Activated CD4-positive, alpha-beta T cell treated with anti-CD3 and anti-CD28 coated beads, Interleukin-2, amount 10 ng/mL, durations not matched to agents 7 days and 5 days (primary cell): ENCODE results near the gene EHMT1. TPM values are rescaled to one million over a fixed set of nuclear protein-coding genes. Genes with fewer than 3 reads are reported as not detected.
"Not testable (repeated sequence)": the region's sequence is repeated elsewhere in the genome, so short reads cannot be mapped to it uniquely, and the experiment has no call there.

Experiments
- CTCF ChIA-PET: fragments of 350-600 bp; sonication (Branson Sonifier 250); formaldehyde crosslinking; loops from one replicate; lab custom pipeline; 2021; ENCODE audit warnings: antibody characterized with exemption; lab: Charles Lee
- POLR2A ChIA-PET: fragments of 350-600 bp; sonication (Branson Sonifier 250); formaldehyde crosslinking; loops from one replicate; lab custom pipeline; 2021; ENCODE audit warnings: antibody characterized with exemption; lab: Charles Lee
- DNase-seq: peaks from one replicate; pipeline ENCODE4 v3.0.0-alpha.2; 2020
- H3K27ac Mint-ChIP-seq: one replicate; pipeline ENCODE4 v1.8.0; 2021; ENCODE audit warnings: mild to moderate bottlenecking, moderate library complexity, mixed read lengths
- H3K27me3 Mint-ChIP-seq: one replicate; pipeline ENCODE4 v1.8.0; 2021; ENCODE audit warnings: mixed read lengths
- H3K36me3 Mint-ChIP-seq: one replicate; pipeline ENCODE4 v1.8.0; 2021; ENCODE audit warnings: low read depth, mixed read lengths
- H3K4me1 Mint-ChIP-seq: one replicate; pipeline ENCODE4 v1.8.0; 2021; ENCODE audit warnings: mixed read lengths
- H3K4me3 Mint-ChIP-seq: one replicate; pipeline ENCODE4 v1.8.0; 2021; ENCODE audit warnings: mild to moderate bottlenecking, moderate library complexity, mixed read lengths
- H3K9me3 Mint-ChIP-seq: one replicate; pipeline ENCODE4 v1.8.0; 2021; ENCODE audit warnings: mixed read lengths
- total RNA-seq, 2 experiments: library from RNA; stranded (reverse); gene quantifications; one replicate each; pipeline ENCODE4 v1.2.3, GENCODE V29; 2021

Gene EHMT1
- total RNA-seq, 2 experiments from 2014 or later: 100 to 110 TPM

DNA sequence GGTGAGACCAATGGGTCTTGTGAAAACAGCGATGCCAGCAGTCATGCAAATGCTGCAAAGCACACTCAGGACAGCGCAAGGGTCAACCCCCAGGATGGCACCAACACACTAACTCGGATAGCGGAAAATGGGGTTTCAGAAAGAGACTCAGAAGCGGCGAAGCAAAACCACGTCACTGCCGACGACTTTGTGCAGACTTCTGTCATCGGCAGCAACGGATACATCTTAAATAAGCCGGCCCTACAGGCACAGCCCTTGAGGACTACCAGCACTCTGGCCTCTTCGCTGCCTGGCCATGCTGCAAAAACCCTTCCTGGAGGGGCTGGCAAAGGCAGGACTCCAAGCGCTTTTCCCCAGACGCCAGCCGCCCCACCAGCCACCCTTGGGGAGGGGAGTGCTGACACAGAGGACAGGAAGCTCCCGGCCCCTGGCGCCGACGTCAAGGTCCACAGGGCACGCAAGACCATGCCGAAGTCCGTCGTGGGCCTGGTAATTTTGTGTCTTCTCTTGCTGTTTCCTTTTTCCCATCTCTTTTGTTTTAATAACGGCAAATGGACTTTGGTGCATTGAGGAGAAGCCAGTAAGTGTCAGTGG lies 98.0 kb downstream of the EHMT1 start:
- CTCF ChIA-PET: no interaction called here
- Mint-ChIP-seq H3K4me3 (peak overlapping the region; percentile 19), H3K27me3 (no peaks in the 10 kb centered on the region), H3K9me3 (peaks cover 51% of the 10 kb centered on the region), H3K36me3 (peaks cover 77% of the 10 kb centered on the region), H3K27ac (no peak overlapping the region), H3K4me1 (peaks cover 29% of the 10 kb centered on the region)
- no peak for DNase-seq
- POLR2A ChIA-PET: no interaction called here

DNA sequence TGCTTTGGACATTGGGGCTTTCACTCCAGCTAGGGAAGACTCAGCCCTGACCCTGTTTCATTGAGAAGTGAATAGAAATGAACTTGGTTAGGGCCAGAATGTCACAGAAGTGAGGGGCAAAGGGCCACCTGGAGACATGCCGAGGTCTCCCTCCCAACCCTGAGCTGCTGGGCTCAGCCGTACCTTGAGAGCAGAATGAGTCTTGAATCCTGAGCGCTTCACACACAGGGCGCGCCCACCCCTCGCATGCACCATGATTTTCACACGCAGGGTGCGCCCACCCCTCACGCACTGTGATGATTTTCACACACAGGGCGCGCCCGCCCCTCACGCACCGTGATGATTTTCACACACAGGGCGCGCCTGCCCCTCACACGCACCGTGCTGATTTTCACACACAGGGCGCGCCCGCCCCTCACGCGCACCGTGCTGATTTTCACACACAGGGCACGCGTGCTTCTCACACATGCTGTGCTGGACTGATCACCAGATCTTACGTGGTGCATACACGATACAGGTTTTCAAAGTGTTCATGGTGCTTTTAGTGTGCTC lies 99.0 kb downstream of the EHMT1 start:
- Mint-ChIP-seq H3K4me3 (no peak overlapping the region), H3K9me3 (peaks cover 49% of the 10 kb centered on the region), H3K27ac (peak overlapping the region; percentile 81), H3K4me1 (peaks cover 29% of the 10 kb centered on the region), H3K36me3 (peaks cover 76% of the 10 kb centered on the region), H3K27me3 (no peaks in the 10 kb centered on the region)
- DNase-seq: no peak
- POLR2A ChIA-PET: no interaction called here
- CTCF ChIA-PET: no interaction called here

DNA sequence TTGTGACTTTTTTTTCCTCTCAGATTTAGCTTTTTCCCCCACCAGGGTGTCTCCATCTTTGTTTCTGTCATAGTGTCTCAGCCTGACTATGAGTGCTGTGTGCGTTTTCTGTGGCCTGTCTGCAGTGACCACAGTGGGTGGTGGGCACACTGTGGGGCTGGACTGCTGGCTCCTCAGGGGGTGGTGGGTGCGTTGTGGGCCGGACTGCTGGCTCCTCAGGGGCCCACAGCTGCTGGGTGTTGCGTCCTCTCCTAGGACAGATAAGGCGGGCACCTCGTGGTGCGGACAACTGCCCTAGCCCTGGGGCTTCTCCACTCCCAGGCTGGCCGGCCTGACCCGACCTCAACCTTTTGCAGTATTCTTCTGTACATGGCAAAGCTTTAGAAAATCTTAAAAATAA lies 100.4 kb downstream of the EHMT1 start:
- H3K9me3 Mint-ChIP-seq: peaks cover 49% of the 10 kb centered on the region
- CTCF ChIA-PET: no interaction called here
- peaks cover 35% of the 10 kb centered on the region for H3K4me1 Mint-ChIP-seq
- H3K4me3 Mint-ChIP-seq: no peak overlapping the region
- no peak for DNase-seq
- H3K36me3 Mint-ChIP-seq: peaks cover 77% of the 10 kb centered on the region
- no peak overlapping the region for H3K27ac Mint-ChIP-seq
- POLR2A ChIA-PET: no interaction called here
- no peaks in the 10 kb centered on the region for H3K27me3 Mint-ChIP-seq

DNA sequence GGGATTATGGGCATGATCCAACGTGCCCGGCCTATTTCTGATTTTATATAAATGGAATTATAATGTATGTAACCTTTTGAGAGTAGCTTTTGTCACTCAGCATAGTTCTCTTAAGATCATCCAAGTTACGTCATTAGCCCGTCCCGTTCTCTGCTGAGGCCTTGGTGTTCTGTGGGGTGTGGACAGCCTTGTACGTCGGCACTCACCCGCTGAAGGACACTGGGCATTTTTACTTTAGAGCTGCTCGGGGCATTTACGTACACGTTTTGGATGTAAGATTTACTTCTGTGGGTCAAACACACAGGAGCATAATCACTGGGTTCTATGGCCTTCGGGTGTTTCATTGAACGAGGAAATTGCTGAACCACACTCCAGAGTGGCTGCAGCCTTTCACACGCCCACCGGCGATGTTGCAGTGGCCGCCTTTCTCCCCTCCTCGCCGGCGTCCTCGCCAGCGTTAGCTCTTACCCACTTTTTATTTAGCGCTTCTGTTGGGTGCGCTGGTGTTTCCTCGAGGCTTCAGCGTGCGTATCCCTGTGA lies 101.8 kb downstream of the EHMT1 start:
- no peaks in the 10 kb centered on the region for H3K27me3 Mint-ChIP-seq
- POLR2A ChIA-PET: no interaction called here
- peaks cover 49% of the 10 kb centered on the region for H3K9me3 Mint-ChIP-seq
- H3K4me1 Mint-ChIP-seq: peaks cover 38% of the 10 kb centered on the region
- peaks cover 79% of the 10 kb centered on the region for H3K36me3 Mint-ChIP-seq
- no peak for DNase-seq
- H3K4me3 Mint-ChIP-seq: no peak overlapping the region
- H3K27ac Mint-ChIP-seq: peak overlapping the region; percentile 62
- CTCF ChIA-PET: no interaction called here

DNA sequence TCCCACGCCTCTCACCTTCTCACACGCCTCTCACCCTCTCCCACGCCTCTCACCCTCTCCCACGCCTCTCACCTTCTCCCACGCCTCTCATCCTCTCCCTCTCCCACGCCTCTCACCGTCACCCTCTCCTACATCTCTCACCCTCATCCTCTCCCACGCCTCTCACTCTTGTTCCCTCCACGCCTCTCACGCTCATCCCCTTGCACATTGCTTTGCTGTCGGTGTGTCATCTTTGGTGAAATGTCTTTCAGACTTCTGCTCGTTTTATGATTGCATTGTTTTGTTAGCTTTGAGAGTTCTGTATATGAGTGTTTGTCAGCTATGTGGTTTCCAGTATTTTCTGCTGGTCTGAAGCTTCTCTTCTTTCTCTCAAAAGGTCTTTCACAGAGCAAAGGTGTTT lies 102.7 kb downstream of the EHMT1 start:
- Mint-ChIP-seq H3K36me3 (peaks cover 85% of the 10 kb centered on the region), H3K4me3 (no peak overlapping the region), H3K4me1 (peaks cover 42% of the 10 kb centered on the region), H3K27me3 (no peaks in the 10 kb centered on the region), H3K27ac (peak overlapping the region; percentile 76), H3K9me3 (peaks cover 52% of the 10 kb centered on the region)
- CTCF ChIA-PET: interaction anchor here (0.6 to 0.7 kb wide), 2 partner anchors 55 to 254 kb away, joined by 3 to 4 read pairs; no protein-coding TSS in a partner anchor
- no peak for DNase-seq
- POLR2A ChIA-PET: no interaction called here

DNA sequence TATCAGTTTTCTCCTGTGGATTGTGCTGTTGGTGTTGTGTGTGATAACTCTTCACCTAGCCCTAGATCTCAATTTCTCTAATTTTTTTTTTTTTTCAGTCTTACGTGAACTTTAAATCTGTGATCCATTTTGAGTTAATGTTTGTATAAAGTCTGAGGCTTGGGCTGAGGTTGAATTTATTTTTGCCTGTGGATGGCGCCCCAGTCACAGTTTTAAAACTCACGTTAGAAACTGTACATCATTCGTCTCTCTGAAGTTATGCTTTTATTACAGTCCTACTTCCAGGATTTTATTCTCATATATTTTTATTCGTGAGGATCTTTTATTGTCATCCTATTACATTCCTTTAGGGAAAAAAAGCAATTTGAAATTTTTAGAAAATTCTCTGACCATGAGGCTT lies 103.1 kb downstream of the EHMT1 start:
- ChIA-PET POLR2A (no interaction called here), CTCF (interaction anchor here (0.6 to 0.7 kb wide), 2 partner anchors 55 to 254 kb away, joined by 3 to 4 read pairs; no protein-coding TSS in a partner anchor)
- Mint-ChIP-seq H3K27me3 (no peaks in the 10 kb centered on the region), H3K36me3 (peaks cover 85% of the 10 kb centered on the region), H3K4me3 (peak overlapping the region; percentile 25), H3K27ac (peak overlapping the region; percentile 76), H3K4me1 (peaks cover 45% of the 10 kb centered on the region), H3K9me3 (peaks cover 54% of the 10 kb centered on the region)
- no peak for DNase-seq

DNA sequence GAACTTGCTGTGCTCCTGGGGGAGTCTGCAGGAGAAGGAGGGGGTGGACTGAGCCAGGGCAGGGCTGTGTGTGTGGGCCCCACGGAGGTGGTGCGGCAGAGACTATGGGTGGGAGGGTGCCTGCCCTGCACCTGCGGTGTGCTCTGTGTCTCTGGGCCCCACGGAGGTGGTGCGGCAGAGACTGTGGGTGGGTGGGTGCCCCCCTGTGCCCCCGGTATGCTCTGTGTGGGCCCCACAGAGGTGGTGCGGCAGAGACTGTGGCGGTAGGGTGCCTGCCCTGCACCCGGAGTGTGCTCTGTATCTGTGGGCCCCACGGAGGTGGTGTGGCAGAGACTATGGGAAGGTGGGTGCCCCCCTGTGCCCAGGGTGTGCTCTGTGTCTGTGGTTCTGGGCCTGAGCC lies 103.7 kb downstream of the EHMT1 start:
- DNase-seq: no peak
- peaks cover 49% of the 10 kb centered on the region for H3K4me1 Mint-ChIP-seq
- POLR2A ChIA-PET: no interaction called here
- H3K27ac Mint-ChIP-seq: peak overlapping the region; percentile 76
- CTCF ChIA-PET: no interaction called here
- peak overlapping the region; percentile 25 for H3K4me3 Mint-ChIP-seq
- peaks cover 85% of the 10 kb centered on the region for H3K36me3 Mint-ChIP-seq
- H3K27me3 Mint-ChIP-seq: no peaks in the 10 kb centered on the region
- H3K9me3 Mint-ChIP-seq: peaks cover 55% of the 10 kb centered on the region

DNA sequence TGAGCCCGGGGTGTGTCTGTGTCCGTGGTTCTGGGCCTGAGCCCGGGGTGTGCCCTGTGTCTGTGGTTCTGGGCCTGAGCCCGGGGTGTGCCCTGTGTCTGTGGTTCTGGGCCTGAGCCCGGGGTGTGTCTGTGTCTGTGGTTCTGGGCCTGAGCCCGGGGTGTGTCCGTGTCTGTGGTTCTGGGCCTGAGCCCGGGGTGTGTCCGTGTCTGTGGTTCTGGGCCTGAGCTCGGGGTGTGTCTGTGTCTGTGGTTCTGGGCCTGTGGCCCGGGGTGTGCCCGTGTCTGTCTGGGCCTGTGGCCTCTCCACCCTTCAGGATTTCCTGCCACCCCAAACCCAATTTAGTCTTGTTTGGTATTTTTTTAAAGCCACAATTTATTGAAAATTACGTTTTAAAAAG lies 104.6 kb downstream of the EHMT1 start:
- CTCF ChIA-PET, H3K4me3 Mint-ChIP-seq: not testable (repeated sequence)

DNA sequence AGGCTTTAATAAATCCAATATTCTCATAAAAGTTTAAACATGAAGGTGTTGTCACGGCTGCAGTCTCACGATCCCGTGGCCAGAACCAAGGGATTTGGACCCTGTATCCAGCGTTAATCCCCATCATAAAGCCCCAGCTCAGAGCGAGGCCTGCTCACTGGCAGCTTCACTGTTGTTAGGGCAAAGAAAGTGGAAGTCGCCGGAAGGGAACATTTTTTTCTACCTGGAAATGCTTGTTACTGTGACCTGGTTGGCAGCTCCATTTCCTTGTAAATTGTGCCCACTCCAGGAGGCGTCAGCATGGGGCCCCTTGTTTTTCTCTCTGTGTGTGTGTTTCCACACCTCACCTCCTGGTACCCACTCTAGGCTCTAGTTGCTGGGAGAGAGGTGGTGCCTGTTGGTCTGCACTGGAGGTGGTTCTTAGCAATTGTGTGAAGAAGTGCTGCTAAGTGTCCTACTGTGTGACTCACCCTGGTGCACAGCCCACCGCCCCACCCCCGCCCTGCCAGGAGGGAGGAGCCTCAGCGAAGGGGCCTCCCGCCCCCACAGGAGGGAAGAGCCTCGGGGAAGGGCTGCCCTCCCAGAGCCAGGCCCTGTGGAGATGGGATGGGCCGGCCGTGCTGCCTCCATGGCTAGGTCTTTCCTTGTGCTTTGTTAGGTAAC lies 105.1 kb downstream of the EHMT1 start:
- Mint-ChIP-seq H3K36me3 (peaks cover 84% of the 10 kb centered on the region), H3K4me3 (peak overlapping the region; percentile 16), H3K27me3 (no peaks in the 10 kb centered on the region), H3K27ac (peak overlapping the region; percentile 92), H3K4me1 (peaks cover 46% of the 10 kb centered on the region), H3K9me3 (peaks cover 45% of the 10 kb centered on the region)
- POLR2A ChIA-PET: no interaction called here
- no peak for DNase-seq
- CTCF ChIA-PET: interaction anchor here (0.6 kb wide), 1 partner anchor 420 kb away, joined by 3 read pairs; no protein-coding TSS in a partner anchor

More for the DNA sequence above, 104.6 kb downstream of the EHMT1 start:
- DNase-seq, H3K27me3 Mint-ChIP-seq, POLR2A ChIA-PET: not testable (repeated sequence)
- Mint-ChIP-seq H3K36me3 (peaks cover 84% of the 10 kb centered on the region), H3K9me3 (peaks cover 46% of the 10 kb centered on the region), H3K27ac (peak overlapping the region; percentile 92), H3K4me1 (peaks cover 47% of the 10 kb centered on the region)

DNA sequence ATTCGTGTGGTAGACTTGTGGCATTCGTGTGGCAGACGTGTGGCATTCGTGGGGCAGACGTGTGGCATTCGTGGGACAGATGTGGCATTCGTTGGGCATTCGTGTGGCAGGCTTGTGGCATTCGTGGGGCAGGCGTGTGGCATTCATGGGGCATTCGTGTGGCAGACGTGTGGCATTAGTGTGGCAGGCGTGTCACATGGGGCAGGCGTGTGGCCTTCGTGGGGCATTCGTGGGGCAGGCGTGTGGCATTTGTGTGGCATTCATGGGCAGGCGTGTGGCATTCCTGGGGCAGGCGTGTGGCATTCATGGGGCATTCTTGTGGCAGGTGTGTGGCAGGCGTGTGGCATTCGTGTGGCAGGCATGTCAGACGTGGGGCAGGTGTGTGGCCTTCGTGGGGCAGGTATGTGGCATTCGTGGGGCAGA lies 106.0 kb downstream of the EHMT1 start:
- H3K36me3 Mint-ChIP-seq: peaks cover 82% of the 10 kb centered on the region
- no peak overlapping the region for H3K4me3 Mint-ChIP-seq
- H3K4me1 Mint-ChIP-seq: peaks cover 46% of the 10 kb centered on the region
- POLR2A ChIA-PET: no interaction called here
- no peaks in the 10 kb centered on the region for H3K27me3 Mint-ChIP-seq
- no peak overlapping the region for H3K27ac Mint-ChIP-seq
- DNase-seq: no peak
- CTCF ChIA-PET: interaction anchor here (0.6 to 1.3 kb wide), 2 partner anchors 10 to 1788 kb away, joined by 4 to 5 read pairs; no protein-coding TSS in a partner anchor
- H3K9me3 Mint-ChIP-seq: peaks cover 41% of the 10 kb centered on the region

DNA sequence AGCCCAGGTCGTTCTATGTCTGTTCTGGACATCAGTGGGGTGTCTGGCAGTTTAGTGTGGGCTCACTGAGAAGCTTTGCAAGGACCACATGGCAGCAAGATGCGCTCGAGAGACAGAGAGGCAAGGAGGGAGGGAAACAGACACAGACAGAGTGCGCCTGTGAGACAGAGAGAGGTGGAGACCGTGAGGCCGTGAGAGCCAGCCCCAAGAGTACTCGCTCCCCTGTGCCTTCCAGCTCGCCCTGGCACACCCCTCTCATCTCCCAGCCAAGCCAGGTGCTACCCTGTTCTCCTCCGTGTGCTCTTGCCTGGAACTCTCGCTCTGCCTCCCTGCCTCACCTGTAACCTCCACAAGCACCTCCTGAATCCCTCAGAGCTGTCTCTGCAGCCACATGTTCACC lies 106.8 kb downstream of the EHMT1 start:
- POLR2A ChIA-PET: no interaction called here
- Mint-ChIP-seq H3K4me3 (no peak overlapping the region), H3K4me1 (peaks cover 46% of the 10 kb centered on the region), H3K36me3 (peaks cover 82% of the 10 kb centered on the region), H3K27ac (peak overlapping the region; percentile 66), H3K9me3 (peaks cover 38% of the 10 kb centered on the region), H3K27me3 (no peaks in the 10 kb centered on the region)
- CTCF ChIA-PET: interaction anchor here (1.3 kb wide), 1 partner anchor 10 kb away, joined by 4 read pairs; no protein-coding TSS in a partner anchor
- no peak for DNase-seq

DNA sequence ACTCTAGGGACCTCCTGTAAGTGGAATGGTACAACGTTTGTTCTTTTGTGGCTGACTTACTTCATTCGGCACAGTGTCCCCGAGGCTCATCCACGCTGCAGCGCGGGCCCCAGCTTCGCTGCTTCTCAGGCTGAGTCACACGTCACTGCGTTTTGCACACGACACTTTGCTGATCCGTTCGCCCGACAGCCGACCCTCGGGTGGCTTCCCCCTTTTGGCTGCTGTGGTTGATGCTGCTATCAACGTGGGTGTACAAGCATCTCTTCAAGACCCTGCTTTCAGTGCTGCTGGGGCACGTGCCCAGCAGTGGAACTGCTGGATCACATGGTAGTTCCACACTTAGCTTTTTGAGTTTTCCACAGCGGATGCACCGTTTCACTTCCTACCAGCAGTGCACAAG lies 107.5 kb downstream of the EHMT1 start:
- DNase-seq, H3K27me3 Mint-ChIP-seq, H3K4me3 Mint-ChIP-seq, POLR2A ChIA-PET: not testable (repeated sequence)
- Mint-ChIP-seq H3K4me1 (peaks cover 46% of the 10 kb centered on the region), H3K9me3 (peaks cover 38% of the 10 kb centered on the region), H3K36me3 (peaks cover 86% of the 10 kb centered on the region), H3K27ac (peak overlapping the region; percentile 66)
- CTCF ChIA-PET: interaction anchor here (1.3 kb wide), 1 partner anchor 9 kb away, joined by 4 read pairs; no protein-coding TSS in a partner anchor

DNA sequence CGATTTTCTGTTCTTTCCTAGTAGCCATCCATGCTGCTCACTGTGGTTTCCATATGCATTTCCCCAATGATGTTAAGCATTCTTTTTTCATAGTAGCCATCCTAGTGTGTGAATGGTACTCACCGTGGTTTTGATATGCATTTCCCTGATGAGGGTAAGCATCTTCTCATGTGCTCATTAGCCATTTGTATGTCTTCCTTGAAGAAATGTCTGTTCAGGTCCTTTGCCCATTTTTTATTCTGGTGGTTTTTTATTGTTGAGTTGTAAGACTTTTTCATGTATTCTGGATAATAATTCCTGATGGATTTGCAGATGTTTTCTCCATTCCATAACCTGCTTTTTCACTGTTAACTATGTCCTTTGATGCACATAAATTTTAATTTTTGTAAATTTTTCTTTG lies 108.0 kb downstream of the EHMT1 start:
- POLR2A ChIA-PET: no interaction called here
- Mint-ChIP-seq H3K36me3 (peaks cover 86% of the 10 kb centered on the region), H3K4me3 (no peak overlapping the region), H3K27ac (no peak overlapping the region), H3K27me3 (no peaks in the 10 kb centered on the region), H3K4me1 (peaks cover 42% of the 10 kb centered on the region), H3K9me3 (peaks cover 34% of the 10 kb centered on the region)
- CTCF ChIA-PET: no interaction called here
- no peak for DNase-seq
